ENCODE measurements around the gene VOPP1.
"Not testable (repeated sequence)": the region's sequence is repeated elsewhere in the genome, so short reads cannot be mapped to it uniquely, and the experiment has no call there.

Gene VOPP1

DNA sequence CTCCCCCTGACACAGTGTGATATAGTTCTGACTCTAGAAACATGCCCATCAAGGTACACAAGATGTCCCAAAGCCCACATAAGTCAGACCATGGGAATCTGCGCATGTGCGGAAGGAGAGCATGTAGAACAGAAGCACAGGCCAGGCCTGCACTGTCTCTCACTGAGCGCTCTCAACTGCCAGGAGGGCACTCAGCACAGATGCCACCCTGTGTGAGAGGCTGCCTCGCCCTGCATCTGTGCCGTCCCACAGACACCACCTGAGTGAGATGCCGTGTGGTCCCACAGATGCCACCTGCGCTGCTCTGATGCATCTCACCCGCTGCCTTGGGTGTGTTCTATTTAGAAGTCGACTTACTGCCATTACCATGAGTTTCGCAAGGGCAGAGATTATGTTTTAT lies 98.4 kb downstream of the VOPP1 start:
- in situ Hi-C loops (cut with HindIII; ENCODE audit: low sequenced_read_pairs), result no loop called here

GRCh38 chr7:55472928-55473725 lies 99.2 kb downstream of the VOPP1 start:
- in situ Hi-C loops (cut with HindIII; ENCODE audit: low sequenced_read_pairs), result no loop called here

DNA sequence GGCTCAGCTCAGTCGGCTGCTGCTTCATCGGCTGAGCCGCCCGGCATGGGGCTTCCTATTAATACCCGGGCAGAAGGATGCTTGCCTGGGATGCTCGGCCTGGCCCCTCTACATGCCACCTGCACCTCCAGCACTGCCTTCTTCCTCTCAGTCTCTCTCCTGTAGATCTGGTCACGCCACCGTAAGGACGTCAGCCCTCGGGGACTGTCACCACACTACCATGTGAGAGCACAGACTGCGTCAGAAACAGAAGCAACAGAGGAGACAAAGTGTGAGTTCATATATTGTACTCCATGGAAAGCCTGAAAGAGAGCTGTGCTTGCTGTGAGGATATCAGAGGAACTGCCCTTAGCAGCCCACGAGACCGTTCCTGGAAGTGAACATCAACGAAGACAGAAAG lies 99.9 kb downstream of the VOPP1 start:
- in situ Hi-C loops (cut with HindIII; ENCODE audit: low sequenced_read_pairs), result not testable (repeated sequence)

GRCh38 chr7:55471594-55471993 lies 100.7 kb downstream of the VOPP1 start:
- in situ Hi-C loops (cut with HindIII; ENCODE audit: low sequenced_read_pairs), result not testable (repeated sequence)

- in situ Hi-C loops (cut with HindIII; ENCODE audit: low sequenced_read_pairs), result no loop called here
These were observed 102.0 kb downstream of the VOPP1 start for GRCh38 chr7:55470261-55470660.

- in situ Hi-C loops (cut with HindIII; ENCODE audit: low sequenced_read_pairs), result no loop called here
These were observed 102.6 kb downstream of the VOPP1 start for GRCh38 chr7:55469721-55470120.

DNA sequence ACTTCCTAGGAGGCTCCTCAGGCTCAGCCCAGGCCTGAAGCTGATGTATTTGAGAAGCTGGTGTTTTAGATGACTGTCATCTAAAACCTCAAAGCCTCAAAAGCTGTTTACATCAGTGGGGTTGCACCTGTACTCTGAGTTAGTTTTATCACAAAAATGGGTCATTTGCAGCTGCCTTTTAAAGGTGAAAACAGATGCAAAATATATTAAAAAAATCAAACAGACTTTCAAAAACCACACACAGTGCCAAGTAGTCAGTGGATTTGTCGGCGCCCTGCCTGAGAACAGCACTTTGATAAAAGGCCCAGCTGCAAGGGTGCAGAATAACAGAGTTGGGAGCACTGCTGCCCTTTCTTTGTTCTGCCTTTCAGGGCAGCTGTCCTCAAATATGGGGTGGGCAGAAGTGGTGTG lies 103.0 kb downstream of the VOPP1 start:
- in situ Hi-C loops (cut with HindIII; ENCODE audit: low sequenced_read_pairs), result no loop called here

GRCh38 chr7:55468495-55468894 lies 103.8 kb downstream of the VOPP1 start:
- in situ Hi-C loops (cut with HindIII; ENCODE audit: low sequenced_read_pairs), result no loop called here

DNA sequence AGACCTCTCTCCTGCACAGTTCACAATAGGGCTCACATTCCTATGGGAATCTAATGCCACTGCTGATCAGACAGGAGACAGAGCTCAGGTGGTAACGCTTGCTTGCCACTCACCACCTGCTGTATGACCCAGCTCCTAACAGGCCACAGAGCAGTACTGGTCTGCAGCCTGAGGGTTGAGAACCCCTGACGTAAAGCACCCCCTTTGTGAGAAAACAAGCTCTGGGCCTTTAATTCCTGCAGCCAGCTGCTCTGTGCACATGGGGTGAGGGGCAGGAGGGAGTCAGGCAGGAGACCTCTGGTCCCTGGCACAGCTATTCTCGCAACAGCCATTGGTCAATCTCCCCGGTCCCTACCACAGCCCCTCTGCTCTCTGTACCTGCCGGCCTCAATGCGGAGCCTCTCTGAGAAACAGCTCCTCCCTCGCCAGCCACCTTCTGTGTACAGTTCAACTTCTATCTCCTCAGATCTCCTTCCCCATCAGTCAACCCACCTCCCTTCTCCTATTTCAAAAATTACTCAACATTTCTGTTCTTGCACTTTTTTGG lies 105.2 kb downstream of the VOPP1 start:
- in situ Hi-C loops (cut with HindIII; ENCODE audit: low sequenced_read_pairs), result no loop called here

- in situ Hi-C loops (cut with HindIII; ENCODE audit: low sequenced_read_pairs), result no loop called here
These were observed 106.6 kb downstream of the VOPP1 start for GRCh38 chr7:55465691-55466090.

DNA sequence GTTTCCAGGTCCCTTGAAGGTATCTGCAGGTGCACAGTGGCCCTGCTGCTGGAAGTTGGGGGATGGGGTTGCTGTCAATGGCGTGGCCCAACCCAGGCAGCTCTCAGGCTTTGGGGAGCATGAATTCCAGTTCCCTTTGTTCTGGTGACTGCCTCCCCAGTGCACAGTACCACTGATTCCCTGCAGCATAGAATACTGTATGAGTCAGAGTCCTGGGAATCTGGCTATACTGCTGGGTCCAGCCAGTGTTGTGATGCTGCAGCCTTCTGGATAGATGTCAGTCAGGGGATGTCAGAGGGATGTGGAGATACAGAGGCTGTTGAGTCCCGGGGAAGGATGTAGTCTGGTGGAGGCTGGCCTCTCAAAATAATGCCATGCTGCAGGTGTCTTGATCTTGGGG lies 107.9 kb downstream of the VOPP1 start:
- in situ Hi-C loops (cut with HindIII; ENCODE audit: low sequenced_read_pairs), result no loop called here

DNA sequence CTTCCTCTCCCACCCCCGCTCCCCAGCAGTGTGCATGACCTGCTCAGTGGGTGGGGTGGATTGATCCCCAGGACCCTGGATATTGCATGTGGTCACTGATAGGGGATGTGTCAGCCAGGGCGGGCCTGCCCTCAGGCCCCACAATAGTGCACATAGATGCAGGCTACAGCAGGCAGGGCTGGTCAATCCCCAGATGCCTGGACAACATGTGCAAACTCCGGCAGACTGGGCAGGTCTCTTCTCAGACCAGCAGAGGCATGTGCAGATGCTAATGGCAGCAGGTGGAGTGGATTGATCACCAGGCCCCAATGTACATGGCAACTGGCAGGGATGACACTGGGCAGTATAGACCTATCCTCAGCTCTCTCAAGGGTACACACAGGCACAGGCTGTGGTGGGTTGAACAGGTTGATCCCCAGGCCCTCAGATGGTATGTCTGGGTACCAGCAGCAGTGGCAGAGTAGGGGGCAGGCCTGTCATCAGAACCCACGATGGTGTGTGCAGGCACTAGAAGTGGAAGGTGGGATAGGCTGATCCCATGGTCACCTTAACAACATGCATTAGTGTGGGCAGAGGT lies 108.5 kb downstream of the VOPP1 start:
- in situ Hi-C loops (cut with HindIII; ENCODE audit: low sequenced_read_pairs), result no loop called here

DNA sequence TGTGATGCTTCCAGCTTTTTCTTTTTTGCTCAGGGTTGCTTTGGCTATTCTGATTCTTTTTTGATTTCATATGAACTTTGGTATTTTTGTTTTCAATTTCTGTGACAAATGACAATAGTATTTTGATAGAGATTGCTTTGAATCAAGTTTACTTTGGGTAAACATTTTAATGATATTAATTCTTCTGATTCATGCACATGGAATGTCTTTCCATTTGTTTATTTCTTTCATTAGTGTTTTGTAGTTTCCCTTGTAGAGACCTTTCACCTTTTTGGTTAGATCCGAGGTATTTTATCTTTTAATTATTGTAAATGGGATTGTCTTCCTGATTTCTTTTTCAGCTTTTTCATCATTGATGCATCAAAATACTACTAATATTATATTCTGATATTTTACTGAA lies 114.0 kb downstream of the VOPP1 start:
- in situ Hi-C loops (cut with HindIII; ENCODE audit: low sequenced_read_pairs), result no loop called here

DNA sequence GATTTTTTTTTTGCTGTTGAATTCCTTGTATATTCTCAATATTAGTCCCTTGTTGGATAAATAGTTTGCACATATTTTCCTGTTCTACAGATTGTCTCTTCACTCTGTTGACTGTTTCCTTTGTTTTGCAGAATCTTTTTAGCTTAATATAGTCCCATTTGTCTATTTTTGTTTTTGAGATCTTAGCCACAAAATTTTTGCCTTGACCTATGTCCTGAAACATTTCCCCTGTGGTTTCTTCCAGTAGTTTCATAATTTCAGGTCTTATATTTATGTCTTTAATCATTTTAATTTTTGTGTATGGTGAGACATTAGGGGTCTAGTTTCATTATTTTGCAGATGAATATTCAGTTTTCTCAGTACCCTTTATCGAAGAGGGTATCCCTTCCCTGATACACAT lies 114.5 kb downstream of the VOPP1 start:
- in situ Hi-C loops (cut with HindIII; ENCODE audit: low sequenced_read_pairs), result no loop called here

- in situ Hi-C loops (cut with HindIII; ENCODE audit: low sequenced_read_pairs), result loop anchor here (5.0 kb wide), 1 partner anchor 59 kb away; no protein-coding TSS in a partner anchor
These were observed 119.3 kb downstream of the VOPP1 start for GRCh38 chr7:55452971-55453370.

- in situ Hi-C loops (cut with HindIII; ENCODE audit: low sequenced_read_pairs), result loop anchor here (5.0 kb wide), 1 partner anchor 62 kb away; no protein-coding TSS in a partner anchor
These were observed 122.2 kb downstream of the VOPP1 start for GRCh38 chr7:55449992-55450535.

- in situ Hi-C loops (cut with HindIII; ENCODE audit: low sequenced_read_pairs), result no loop called here
These were observed 122.9 kb downstream of the VOPP1 start for GRCh38 chr7:55449205-55449991.

GRCh38 chr7:55448526-55448925 lies 123.8 kb downstream of the VOPP1 start:
- in situ Hi-C loops (cut with HindIII; ENCODE audit: low sequenced_read_pairs), result no loop called here

- in situ Hi-C loops (cut with HindIII; ENCODE audit: low sequenced_read_pairs), result no loop called here
These were observed 127.5 kb downstream of the VOPP1 start for GRCh38 chr7:55444786-55445185.

- in situ Hi-C loops (cut with HindIII; ENCODE audit: low sequenced_read_pairs), result no loop called here
These were observed 130.4 kb downstream of the VOPP1 start for GRCh38 chr7:55441774-55442522.
